WTC11 (cell line): ENCODE results near the gene LIMCH1.

Experiments
- CTCF ChIP-seq: fragments of 200-600 bp; IDR thresholded peaks from 2 replicates; pipeline ENCODE4 v1.8.0; 2022; ENCODE audit warnings: antibody characterized with exemption
- E2F1 ChIP-seq: sonication (generic); formaldehyde crosslinking; IDR thresholded peaks from 2 replicates; pipeline ENCODE4 v1.8.0; 2022; ENCODE audit warnings: mild to moderate bottlenecking, missing genetic modification reagents
- FOXK1 ChIP-seq: sonication (generic); formaldehyde crosslinking; IDR thresholded peaks from 2 replicates; pipeline ENCODE4 v1.8.0; 2022; ENCODE audit warnings: mild to moderate bottlenecking, moderate library complexity, missing genetic modification reagents
- MAX ChIP-seq: sonication (generic); formaldehyde crosslinking; IDR thresholded peaks from 2 replicates; pipeline ENCODE4 v1.8.0; 2022; ENCODE audit warnings: mild to moderate bottlenecking, missing genetic modification reagents
- NR3C1 ChIP-seq: sonication (generic); formaldehyde crosslinking; conservative IDR thresholded peaks from 2 replicates; pipeline ENCODE4 v1.8.1; 2023; ENCODE audit warnings: low read depth, mild to moderate bottlenecking, missing genetic modification reagents
- RELA ChIP-seq: sonication (generic); formaldehyde crosslinking; IDR thresholded peaks from 2 replicates; pipeline ENCODE4 v1.8.1; 2022; ENCODE audit warnings: missing genetic modification reagents, mild to moderate bottlenecking, borderline replicate concordance
- SP1 ChIP-seq: sonication (generic); formaldehyde crosslinking; conservative IDR thresholded peaks from 2 replicates; pipeline ENCODE4 v1.8.1; 2022; ENCODE audit warnings: missing genetic modification reagents
- ZBTB21 ChIP-seq: sonication (generic); formaldehyde crosslinking; IDR thresholded peaks from 2 replicates; pipeline ENCODE4 v1.8.1; 2023; ENCODE audit warnings: mild to moderate bottlenecking, missing genetic modification reagents, borderline replicate concordance
- ZNF232 ChIP-seq: sonication (generic); formaldehyde crosslinking; IDR thresholded peaks from 2 replicates; pipeline ENCODE4 v1.8.0; 2022; ENCODE audit warnings: mild to moderate bottlenecking, missing genetic modification reagents

GRCh38 chr4:41514169-41514568 lies 23.8 kb upstream of the LIMCH1 start:
- TF ChIP-seq SP1 (CRISPR knock-in tag) (no peak), NR3C1 (CRISPR knock-in tag) (no peak), RELA (CRISPR knock-in tag) (no peak), ZNF232 (CRISPR knock-in tag) (no peak), E2F1 (CRISPR knock-in tag) (no peak), CTCF (no peak), ZBTB21 (CRISPR knock-in tag) (no peak), FOXK1 (no peak), MAX (no peak)
